RWPE1 (cell line): ENCODE measurements around the gene PRELP.
A peak's percentile ranks its signal among the peaks of the same experiment; 100 is the strongest.

Source experiments
- CTCF ChIA-PET: fragments of 350-600 bp; sonication (Branson Sonifier 250); formaldehyde crosslinking; extraction: SDS; loops from one replicate; lab custom pipeline; 2021; lab: Yijun Ruan, JAX
- POLR2A ChIA-PET: fragments of 400-600 bp; formaldehyde crosslinking; extraction: SDS; loops from one replicate; lab custom pipeline; 2020; ENCODE audit warnings: antibody characterized with exemption; ENCODE audit not compliant: low non-redundant PET; lab: Yijun Ruan, JAX
- DNase-seq: peaks from one replicate; pipeline ENCODE4 v3.0.0; 2012; ENCODE audit warnings: low spot score
- H3K27ac ChIP-seq: fragments of 450-650 bp; 2 replicates; pipeline ENCODE4 v1.5.1; 2017
- TF ChIP-seq, protein P1 (sequence below): fragments of 450-650 bp; conservative IDR thresholded peaks from 2 replicates; pipeline ENCODE4 v1.5.1; 2017; ENCODE audit warnings: low read depth, mild to moderate bottlenecking

Gene PRELP

DNA sequence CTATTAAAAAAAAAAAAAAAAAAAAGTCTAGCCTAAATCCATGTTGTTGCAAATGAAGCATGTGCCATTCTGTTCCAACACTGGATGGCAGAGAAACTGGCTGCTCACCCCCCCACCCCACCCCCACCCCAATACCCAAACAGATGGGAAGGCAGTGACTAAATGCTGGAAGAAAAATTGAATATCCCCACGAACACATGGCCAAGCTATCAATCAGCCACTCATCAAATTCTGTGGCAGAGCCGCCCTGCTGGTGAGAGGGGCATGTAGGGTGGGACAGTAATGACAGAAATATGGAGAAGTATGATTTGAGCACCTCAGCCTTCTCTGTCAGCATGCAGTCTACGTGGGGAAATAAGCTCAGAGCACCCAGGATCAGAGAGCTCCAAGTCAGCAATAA, 52.5 kb downstream of the PRELP start:
- ChIA-PET CTCF (interaction anchor here (0.7 kb wide), 1 partner anchor 300 kb away, joined by 4 read pairs; no protein-coding TSS in a partner anchor), POLR2A (no interaction called here)
- TF ChIP-seq, protein P1, sequence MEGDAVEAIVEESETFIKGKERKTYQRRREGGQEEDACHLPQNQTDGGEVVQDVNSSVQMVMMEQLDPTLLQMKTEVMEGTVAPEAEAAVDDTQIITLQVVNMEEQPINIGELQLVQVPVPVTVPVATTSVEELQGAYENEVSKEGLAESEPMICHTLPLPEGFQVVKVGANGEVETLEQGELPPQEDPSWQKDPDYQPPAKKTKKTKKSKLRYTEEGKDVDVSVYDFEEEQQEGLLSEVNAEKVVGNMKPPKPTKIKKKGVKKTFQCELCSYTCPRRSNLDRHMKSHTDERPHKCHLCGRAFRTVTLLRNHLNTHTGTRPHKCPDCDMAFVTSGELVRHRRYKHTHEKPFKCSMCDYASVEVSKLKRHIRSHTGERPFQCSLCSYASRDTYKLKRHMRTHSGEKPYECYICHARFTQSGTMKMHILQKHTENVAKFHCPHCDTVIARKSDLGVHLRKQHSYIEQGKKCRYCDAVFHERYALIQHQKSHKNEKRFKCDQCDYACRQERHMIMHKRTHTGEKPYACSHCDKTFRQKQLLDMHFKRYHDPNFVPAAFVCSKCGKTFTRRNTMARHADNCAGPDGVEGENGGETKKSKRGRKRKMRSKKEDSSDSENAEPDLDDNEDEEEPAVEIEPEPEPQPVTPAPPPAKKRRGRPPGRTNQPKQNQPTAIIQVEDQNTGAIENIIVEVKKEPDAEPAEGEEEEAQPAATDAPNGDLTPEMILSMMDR: no peak
- DNase-seq: no peak
- H3K27ac ChIP-seq: no peak overlapping the region

DNA sequence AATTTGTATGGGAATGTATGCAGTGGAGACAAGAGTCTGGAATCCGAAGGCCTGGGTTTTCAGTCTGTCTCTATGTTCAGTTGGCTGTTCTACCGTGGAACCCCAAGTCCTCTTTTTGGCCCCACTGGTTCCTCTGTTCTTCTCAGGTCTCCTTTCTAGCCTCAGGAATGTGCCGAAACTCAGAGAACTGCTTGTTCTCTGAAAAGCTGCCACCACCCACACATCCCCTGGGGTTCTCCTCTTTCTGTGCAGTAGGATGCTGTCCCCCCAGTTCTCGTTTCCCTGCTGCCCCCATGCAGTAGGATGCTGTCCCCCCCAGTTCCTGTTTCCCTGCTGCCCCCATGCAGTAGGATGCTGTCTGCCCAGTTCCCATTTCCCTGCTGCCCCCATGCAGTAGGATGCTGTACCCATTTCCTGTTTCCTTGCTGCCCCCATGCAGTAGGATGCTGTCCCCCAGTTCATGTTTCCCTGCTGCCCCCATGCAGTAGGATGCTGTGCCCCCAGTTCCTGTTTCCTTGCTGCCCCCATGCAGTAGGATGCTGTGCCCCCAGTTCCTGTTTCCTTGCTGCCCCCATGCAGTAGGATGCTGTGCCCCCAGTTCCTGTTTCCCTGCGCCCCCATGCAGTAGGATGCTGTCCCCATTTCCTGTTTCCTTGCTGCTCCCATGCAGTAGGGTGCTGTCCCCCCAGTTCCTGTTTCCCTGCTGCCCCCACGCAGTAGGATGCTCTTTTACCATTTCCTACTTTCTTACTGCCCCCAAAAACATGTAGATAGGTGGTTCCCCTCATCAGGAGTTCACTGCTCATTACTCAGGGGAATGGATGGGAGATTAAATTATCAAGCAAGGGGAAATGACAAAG, 53.6 kb downstream of the PRELP start:
- TF ChIP-seq, protein P1: no peak
- DNase-seq: no peak
- POLR2A ChIA-PET: no interaction called here
- CTCF ChIA-PET: interaction anchor here (0.5 kb wide), 1 partner anchor 189 kb away, joined by 4 read pairs; no protein-coding TSS in a partner anchor
- H3K27ac ChIP-seq: no peak overlapping the region

DNA sequence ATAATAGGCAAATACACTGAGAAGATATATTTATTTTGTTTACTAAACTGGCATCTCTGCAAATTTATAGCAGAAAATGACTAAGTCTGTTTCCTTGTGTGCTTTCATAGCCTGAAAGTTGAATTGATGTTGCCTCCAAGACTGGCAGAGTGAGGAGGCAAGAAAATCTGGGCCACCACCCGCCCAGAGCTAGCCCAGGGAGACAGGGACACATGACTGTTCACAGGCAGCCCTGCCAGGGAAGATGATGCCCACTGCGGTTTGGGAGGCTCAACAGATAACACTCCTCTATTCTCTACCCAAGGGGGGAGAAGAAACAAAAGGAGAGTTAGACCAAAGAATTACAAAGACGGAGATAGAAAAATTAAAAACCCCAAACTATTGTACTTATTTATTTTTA, 55.5 kb downstream of the PRELP start:
- ChIA-PET POLR2A (no interaction called here), CTCF (interaction anchor here (0.6 to 2.2 kb wide), 4 partner anchors 10 to 220 kb away, joined by 3 to 6 read pairs (median 4); no protein-coding TSS in a partner anchor)
- DNase-seq: no peak
- TF ChIP-seq, protein P1: no peak
- H3K27ac ChIP-seq: no peak overlapping the region

DNA sequence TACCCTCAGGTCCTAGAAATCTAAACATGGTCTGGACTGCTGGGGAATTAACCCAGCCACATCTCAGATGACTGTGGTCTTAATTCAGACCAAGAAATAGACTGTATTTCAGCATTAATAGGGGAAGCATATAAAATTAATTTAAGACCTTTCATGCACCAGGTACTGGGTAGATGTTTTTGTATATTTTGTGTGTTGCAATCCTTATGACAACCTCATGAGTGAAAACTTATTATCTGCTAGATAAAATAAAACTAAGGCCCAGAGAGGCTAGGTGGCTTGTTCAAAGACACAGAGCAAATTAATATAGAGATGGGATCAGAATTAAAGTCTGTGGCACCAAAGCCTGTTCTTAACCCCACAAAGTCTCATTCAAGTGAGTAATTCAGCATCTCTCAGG, 58.4 kb downstream of the PRELP start:
- ChIA-PET CTCF (no interaction called here), POLR2A (no interaction called here)
- TF ChIP-seq, protein P1: no peak
- no peak for DNase-seq
- peak overlapping the region; percentile 89; the same call in 1 of the 2 replicates for H3K27ac ChIP-seq

DNA sequence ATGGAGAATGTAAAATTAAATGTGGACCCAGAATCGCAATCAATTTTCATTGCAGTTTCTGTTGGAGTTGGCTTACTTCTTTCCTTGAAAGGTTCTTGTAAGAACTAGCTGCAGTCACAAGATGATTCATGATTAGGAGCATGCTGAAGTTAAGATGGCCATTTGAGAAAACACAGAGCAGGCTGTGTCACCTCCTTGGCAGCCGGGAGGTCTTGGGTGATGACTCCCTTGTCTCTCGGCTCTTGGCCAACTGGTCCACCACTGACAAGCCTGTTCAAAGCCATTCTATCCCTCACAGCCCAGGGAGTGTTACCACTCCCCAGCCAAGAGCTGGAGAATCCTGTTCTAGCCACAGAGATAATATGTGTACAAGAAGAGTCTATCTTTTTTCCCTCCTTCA, 58.9 kb downstream of the PRELP start:
- DNase-seq: peak; percentile 86
- ChIA-PET CTCF (no interaction called here), POLR2A (no interaction called here)
- TF ChIP-seq, protein P1: no peak
- H3K27ac ChIP-seq: peak overlapping the region; percentile 89

DNA sequence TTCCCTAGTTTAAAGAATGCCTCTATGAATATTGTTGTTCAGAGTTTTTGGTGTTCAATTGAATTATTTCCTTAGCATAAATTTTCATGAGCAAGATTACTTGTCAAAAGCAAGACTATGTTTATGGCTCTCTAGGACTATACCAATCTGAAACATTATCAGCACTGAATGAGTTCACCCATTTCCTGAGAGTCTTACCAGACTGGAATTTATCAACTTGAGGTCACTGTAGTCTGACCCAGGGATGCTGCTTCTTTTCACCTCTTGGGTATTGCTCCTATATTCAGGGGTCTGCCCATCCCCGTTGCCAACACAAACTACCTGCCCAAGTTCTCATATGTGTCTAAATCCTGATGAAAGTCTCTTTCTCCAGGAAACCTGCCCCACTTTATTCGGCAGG, 61.0 kb downstream of the PRELP start:
- DNase-seq: no peak
- ChIA-PET POLR2A (no interaction called here), CTCF (no interaction called here)
- TF ChIP-seq, protein P1: no peak
- H3K27ac ChIP-seq: peak overlapping the region; percentile 37; the same call in 1 of the 2 replicates
